Heart left ventricle (tissue), 13 donors: ENCODE results near the gene MAPK8IP3.

Experiments
- POLR2A ChIP-seq, 2 donors: fragments of 450-650 bp; IDR thresholded peaks; one replicate each; pipeline ENCODE4 v1.6.1; 2017; ENCODE audit warnings: antibody characterized with exemption in 2 of 2, mild to moderate bottlenecking in 2 of 2, moderate library complexity in 2 of 2
- TF ChIP-seq, protein P1 (sequence below), 12 donors: fragments of 200-600 bp; sonication (generic) in 4 of 12; IDR thresholded peaks; one replicate each; pipeline versions ENCODE4 v1.5.0 to v1.8.0; 2018 to 2022; ENCODE audit warnings: antibody characterized with exemption in 12 of 12, mild to moderate bottlenecking in 5 of 12
- donor health status: ischemic (EF 13 %, LVEDD 7.1; RV severe dilation, severe dysfunction).
- donor health status: DM: no; HTN: yes; CAD: no.
- donor health status: DM: no; HTN: no; CAD: no.
- donor health status: ischemic (EF 25% LVEDD 6.9; RV normal size, moderate dysfunction).
- donor health status: ischemic (EF 25% LVEDD 5.7; RV mildly dilated, moderate dysfunction).
- donor health status: ischemic (EF 35%, LVEDD 5.7; RV mildly dilated, moderate dysfunction).
- donor health status: nonischemic (EF 11% LVEDD 7.7; RV severe dilation, severe dysfunction).
- donor health status: DM: yes; HTN: yes; CAD: no.
- donor health status: PGD.
- donor health status: ischemic (EF 29% LVEDD 5.4; RV normal size, mild dysfunction).
- donor health status: nonischemic (EF 23%, LVEDD 6.1; RV moderate dilation, normal function).

- TF ChIP-seq, protein P1, sequence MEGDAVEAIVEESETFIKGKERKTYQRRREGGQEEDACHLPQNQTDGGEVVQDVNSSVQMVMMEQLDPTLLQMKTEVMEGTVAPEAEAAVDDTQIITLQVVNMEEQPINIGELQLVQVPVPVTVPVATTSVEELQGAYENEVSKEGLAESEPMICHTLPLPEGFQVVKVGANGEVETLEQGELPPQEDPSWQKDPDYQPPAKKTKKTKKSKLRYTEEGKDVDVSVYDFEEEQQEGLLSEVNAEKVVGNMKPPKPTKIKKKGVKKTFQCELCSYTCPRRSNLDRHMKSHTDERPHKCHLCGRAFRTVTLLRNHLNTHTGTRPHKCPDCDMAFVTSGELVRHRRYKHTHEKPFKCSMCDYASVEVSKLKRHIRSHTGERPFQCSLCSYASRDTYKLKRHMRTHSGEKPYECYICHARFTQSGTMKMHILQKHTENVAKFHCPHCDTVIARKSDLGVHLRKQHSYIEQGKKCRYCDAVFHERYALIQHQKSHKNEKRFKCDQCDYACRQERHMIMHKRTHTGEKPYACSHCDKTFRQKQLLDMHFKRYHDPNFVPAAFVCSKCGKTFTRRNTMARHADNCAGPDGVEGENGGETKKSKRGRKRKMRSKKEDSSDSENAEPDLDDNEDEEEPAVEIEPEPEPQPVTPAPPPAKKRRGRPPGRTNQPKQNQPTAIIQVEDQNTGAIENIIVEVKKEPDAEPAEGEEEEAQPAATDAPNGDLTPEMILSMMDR (IDR thresholded peaks at IDR 0.05): no peak
- no peak for TF ChIP-seq POLR2A (IDR thresholded peaks at IDR 0.05)
Measured at GRCh38 chr16:1667916-1668315, 38.1 kb upstream of the MAPK8IP3 start.
